ENCODE results near the gene DDX23. TPM values are rescaled to one million over a fixed set of nuclear protein-coding genes. Genes with fewer than 3 reads are reported as not detected.

The DDX23 gene
- total RNA-seq, 1 experiment from 2014 or later: 107 TPM

GRCh38 chr12:48803675-48804074, 48.3 kb downstream of the DDX23 start:
- Mint-ChIP-seq H3K4me3 (no peak overlapping the region), H3K4me1 (no peaks in the 10 kb centered on the region), H3K27me3 (ENCODE audit: low read depth) (no peaks in the 10 kb centered on the region; the same call in 1 of the 2 replicates), H3K27ac (no peak overlapping the region), H3K9me3 (no peaks in the 10 kb centered on the region), H3K36me3 (no peaks in the 10 kb centered on the region)
- ChIA-PET CTCF (no interaction called here), POLR2A (no interaction called here)
- DNase-seq (ENCODE audit: low spot score) (no peak), ATAC-seq (no peak)
- TF ChIP-seq ATF6 (CRISPR knock-in tag; IDR thresholded peaks at IDR 0.05): no peak
- TF ChIP-seq PREB (CRISPR knock-in tag; IDR thresholded peaks at IDR 0.05; ENCODE audit: borderline replicate concordance): no peak
- TF ChIP-seq NR3C1 (CRISPR knock-in tag; conservative IDR thresholded peaks at IDR 0.05; ENCODE audit: low read depth): no peak
- no peak for TF ChIP-seq NFE2L1 (CRISPR knock-in tag; IDR thresholded peaks at IDR 0.05)
- TF ChIP-seq ESRRA (CRISPR knock-in tag; IDR thresholded peaks at IDR 0.05; ENCODE audit: borderline replicate concordance): no peak
- TF ChIP-seq ZNF232 (CRISPR knock-in tag; IDR thresholded peaks at IDR 0.05): no peak

GRCh38 chr12:48800971-48801370, 51.0 kb downstream of the DDX23 start:
- no peak overlapping the region for H3K4me3 Mint-ChIP-seq
- no peak overlapping the region for H3K27ac Mint-ChIP-seq
- no peak for TF ChIP-seq PRRX2 (CRISPR knock-in tag; IDR thresholded peaks at IDR 0.05)
- TF ChIP-seq CBFB (CRISPR knock-in tag; IDR thresholded peaks at IDR 0.05; ENCODE audit: low read depth): no peak
- no peak for TF ChIP-seq RORB (CRISPR knock-in tag; IDR thresholded peaks at IDR 0.05)
- no peak for TF ChIP-seq ZNF423 (CRISPR knock-in tag; IDR thresholded peaks at IDR 0.05)
- no peak for TF ChIP-seq HMGA2 (CRISPR knock-in tag; IDR thresholded peaks at IDR 0.05)
- no peak for TF ChIP-seq ZNF416 (CRISPR knock-in tag; IDR thresholded peaks at IDR 0.05)
- TF ChIP-seq FOXP4 (CRISPR knock-in tag; IDR thresholded peaks at IDR 0.05): no peak
- no peak for TF ChIP-seq KAT7 (CRISPR knock-in tag; IDR thresholded peaks at IDR 0.05; ENCODE audit: borderline replicate concordance)
- TF ChIP-seq MLX (CRISPR knock-in tag; IDR thresholded peaks at IDR 0.05): no peak
- TF ChIP-seq NFE2L1 (CRISPR knock-in tag; IDR thresholded peaks at IDR 0.05): no peak
- TF ChIP-seq ZBTB21 (CRISPR knock-in tag; IDR thresholded peaks at IDR 0.05; ENCODE audit: borderline replicate concordance): no peak
- TF ChIP-seq ATF6 (CRISPR knock-in tag; IDR thresholded peaks at IDR 0.05): no peak
- TF ChIP-seq E2F1 (CRISPR knock-in tag; IDR thresholded peaks at IDR 0.05): no peak
- no peak for TF ChIP-seq ZNF396 (CRISPR knock-in tag; IDR thresholded peaks at IDR 0.05; ENCODE audit: borderline replicate concordance)
- no peak for TF ChIP-seq NR2C2 (CRISPR knock-in tag; IDR thresholded peaks at IDR 0.05)
- no peak for TF ChIP-seq GTF2I (CRISPR knock-in tag; conservative IDR thresholded peaks at IDR 0.05)
- TF ChIP-seq SMAD3 (CRISPR knock-in tag; IDR thresholded peaks at IDR 0.05; ENCODE audit: borderline replicate concordance): no peak
- no peak for TF ChIP-seq SMAD4 (CRISPR knock-in tag; IDR thresholded peaks at IDR 0.05)
- TF ChIP-seq ZNF425 (CRISPR knock-in tag; conservative IDR thresholded peaks at IDR 0.05): no peak
- ChIA-PET POLR2A (no interaction called here), CTCF (interaction anchor here (0.6 to 2.2 kb wide), 5 partner anchors 12 to 862 kb away, joined by 3 to 5 read pairs (median 3); no protein-coding TSS in a partner anchor)
- peaks cover 2% of the 10 kb centered on the region; the same call in 1 of the 2 replicates for H3K4me1 Mint-ChIP-seq
- no peaks in the 10 kb centered on the region for H3K9me3 Mint-ChIP-seq
- no peaks in the 10 kb centered on the region for H3K36me3 Mint-ChIP-seq
- ATAC-seq: no peak
- H3K27me3 Mint-ChIP-seq (ENCODE audit: low read depth): peaks cover 4% of the 10 kb centered on the region; the same call in 1 of the 2 replicates
- DNase-seq (ENCODE audit: low spot score): no peak

Data from WTC11 (cell line).